VCaP (cell line): ENCODE data around the gene NR2F1.

Experiments used
- H3K27ac ChIP-seq: fragments of 450-650 bp; 2 replicates; pipeline ENCODE4 v1.5.1; 2017
- TF ChIP-seq, protein P1 (sequence below): fragments of 450-650 bp; conservative IDR thresholded peaks from 2 replicates; pipeline ENCODE4 v1.5.1; 2017; ENCODE audit warnings: mild to moderate bottlenecking, moderate library complexity

Gene NR2F1

DNA sequence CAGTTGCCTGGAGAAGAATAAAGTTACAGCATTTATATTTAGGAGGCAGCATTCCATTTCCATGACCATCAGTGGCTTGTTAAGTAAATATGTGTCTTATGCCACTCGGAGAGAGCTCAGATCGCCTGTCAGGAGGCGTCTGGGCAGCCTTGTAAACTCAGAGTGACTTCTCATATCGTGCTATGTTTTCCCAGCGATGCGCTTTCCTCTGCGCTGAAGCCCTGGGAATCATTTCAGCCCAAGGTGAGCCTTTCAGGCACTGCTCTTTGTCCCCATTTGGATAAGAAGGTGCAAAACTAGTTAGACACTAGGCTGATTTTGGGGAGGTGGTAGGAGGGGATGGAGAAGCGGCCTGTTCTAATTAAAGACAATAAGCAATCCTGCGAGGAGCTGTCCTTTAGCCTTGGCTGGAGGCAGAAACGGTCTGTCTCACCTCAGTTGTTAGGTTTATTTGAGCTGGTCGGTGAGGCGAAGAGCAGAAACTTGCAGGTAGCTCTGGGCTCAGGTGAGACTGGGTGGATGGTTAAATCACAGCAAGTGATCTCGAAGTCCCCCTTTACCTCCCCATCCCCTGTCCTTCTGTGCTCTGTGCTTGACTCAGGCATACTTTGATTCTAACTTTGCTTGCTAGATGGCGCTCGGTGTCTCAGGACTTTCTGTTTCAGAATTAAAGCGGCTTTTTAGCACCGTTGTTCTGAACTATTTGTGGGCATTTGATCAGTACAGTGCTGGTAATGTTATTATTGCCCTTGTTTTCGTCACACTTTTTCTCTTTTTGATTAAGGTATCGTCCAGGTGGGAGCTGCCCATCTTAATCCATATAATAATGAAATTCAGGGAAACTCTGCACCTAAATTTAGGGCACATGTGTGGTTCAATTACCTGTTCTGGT lies 24.6 kb downstream of the NR2F1 start:
- H3K27ac ChIP-seq, result peak overlapping the region; percentile 9
- TF ChIP-seq, protein P1, sequence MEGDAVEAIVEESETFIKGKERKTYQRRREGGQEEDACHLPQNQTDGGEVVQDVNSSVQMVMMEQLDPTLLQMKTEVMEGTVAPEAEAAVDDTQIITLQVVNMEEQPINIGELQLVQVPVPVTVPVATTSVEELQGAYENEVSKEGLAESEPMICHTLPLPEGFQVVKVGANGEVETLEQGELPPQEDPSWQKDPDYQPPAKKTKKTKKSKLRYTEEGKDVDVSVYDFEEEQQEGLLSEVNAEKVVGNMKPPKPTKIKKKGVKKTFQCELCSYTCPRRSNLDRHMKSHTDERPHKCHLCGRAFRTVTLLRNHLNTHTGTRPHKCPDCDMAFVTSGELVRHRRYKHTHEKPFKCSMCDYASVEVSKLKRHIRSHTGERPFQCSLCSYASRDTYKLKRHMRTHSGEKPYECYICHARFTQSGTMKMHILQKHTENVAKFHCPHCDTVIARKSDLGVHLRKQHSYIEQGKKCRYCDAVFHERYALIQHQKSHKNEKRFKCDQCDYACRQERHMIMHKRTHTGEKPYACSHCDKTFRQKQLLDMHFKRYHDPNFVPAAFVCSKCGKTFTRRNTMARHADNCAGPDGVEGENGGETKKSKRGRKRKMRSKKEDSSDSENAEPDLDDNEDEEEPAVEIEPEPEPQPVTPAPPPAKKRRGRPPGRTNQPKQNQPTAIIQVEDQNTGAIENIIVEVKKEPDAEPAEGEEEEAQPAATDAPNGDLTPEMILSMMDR, result peak; percentile 83

DNA sequence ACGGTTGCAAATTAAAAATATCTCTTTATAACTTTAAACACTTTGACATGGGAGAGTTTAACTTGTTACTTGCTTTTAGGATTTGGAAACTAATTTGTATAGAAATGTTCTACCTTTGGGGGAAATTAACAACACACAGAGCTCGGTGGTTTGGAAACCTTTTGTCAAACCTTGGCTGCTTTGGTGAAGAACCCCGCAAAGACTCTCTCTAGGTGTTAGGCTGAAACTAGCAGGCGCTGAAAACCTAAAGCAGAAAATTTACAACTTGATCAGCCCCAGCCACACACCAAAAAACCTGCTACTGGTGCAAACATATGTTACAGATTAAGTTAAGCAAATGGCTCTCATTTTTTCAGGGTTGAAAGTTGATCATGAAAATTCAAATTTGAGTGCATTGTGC lies 25.8 kb downstream of the NR2F1 start:
- TF ChIP-seq, protein P1, result no peak
- no peak overlapping the region for H3K27ac ChIP-seq

DNA sequence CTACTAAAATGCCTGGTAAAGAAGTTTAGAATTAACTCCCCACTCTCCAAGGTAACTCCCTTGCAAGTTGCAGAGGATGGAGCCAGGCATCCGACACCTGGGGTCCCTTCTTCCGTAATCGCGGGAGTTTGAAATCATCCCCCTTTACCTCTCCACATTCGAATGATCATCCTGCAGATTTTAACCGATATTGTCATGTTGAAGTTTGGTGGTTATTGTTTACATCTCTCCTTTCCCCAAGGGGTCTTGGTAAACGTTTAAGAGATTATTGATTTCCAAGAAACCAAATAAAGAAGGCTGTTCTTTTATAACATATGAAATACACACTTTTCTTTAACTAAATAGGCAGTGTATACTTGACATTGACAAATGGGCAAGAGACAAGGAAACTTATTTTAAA lies 26.7 kb downstream of the NR2F1 start:
- no peak overlapping the region for H3K27ac ChIP-seq
- TF ChIP-seq, protein P1, result no peak

DNA sequence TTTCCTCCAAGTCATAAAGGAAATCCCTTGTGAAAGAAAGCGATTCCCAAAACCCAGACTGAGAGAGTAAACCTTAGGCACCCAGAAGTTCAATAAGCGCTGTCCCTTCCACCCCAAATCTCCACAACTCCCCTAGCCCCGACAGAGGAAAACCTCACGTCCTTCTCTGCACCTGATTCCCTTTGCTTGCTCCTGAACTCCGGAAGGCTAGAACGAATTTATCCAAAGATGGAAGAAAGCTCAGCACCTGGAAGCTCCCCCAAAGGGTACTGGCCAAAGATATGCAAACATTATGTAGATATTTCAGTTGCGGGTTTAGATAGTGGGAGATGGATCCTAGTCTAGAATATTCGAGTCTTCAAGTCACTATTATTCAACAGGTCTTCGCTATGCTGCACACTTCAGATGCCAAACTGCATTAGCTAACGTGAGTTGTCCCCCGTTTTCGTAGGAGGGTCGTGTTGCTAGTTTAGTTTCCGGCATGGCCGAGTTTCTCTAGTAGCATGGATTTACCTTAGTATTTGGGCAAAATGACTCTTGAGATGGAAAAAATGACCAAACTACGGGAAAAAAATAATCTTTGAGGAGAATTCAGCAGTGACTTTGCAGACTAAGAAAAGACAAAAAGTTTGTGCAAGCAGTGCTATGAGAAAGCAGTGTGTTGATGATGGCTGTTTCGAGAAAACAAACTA lies 27.7 kb downstream of the NR2F1 start:
- TF ChIP-seq, protein P1, result no peak
- no peak overlapping the region for H3K27ac ChIP-seq

DNA sequence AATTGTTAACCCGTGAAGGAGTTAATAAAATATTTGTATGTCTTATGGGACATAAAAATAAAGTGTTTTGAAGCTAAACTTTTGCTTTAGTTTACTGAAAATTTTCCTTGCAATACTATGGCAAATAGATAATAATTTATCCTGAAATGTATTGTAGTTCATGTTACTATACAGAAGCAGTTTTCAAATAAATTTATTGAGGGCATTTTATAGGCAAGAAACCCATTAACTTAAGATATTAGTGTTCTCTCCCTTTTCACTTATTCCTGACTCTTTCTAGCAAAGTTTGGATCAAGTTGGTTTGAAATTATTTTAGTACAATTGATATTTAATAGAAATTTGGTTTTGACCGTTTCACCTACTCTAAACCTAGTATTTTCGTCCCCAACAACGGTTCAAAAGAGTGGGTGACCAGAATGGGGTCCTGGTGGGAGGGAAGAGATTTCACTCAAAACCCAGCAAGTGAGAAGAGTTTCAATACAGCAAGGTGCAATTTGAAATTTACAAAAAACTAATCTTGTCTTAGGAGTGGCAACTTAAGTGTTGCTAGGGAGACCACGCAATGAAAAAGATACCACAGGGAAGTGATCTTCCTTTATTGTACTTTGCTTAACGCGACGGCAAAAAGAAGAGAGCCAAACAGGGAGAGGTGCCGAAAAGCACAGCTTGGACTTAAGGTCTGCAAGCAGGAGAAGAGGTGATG lies 28.4 kb downstream of the NR2F1 start:
- TF ChIP-seq, protein P1, result no peak

DNA sequence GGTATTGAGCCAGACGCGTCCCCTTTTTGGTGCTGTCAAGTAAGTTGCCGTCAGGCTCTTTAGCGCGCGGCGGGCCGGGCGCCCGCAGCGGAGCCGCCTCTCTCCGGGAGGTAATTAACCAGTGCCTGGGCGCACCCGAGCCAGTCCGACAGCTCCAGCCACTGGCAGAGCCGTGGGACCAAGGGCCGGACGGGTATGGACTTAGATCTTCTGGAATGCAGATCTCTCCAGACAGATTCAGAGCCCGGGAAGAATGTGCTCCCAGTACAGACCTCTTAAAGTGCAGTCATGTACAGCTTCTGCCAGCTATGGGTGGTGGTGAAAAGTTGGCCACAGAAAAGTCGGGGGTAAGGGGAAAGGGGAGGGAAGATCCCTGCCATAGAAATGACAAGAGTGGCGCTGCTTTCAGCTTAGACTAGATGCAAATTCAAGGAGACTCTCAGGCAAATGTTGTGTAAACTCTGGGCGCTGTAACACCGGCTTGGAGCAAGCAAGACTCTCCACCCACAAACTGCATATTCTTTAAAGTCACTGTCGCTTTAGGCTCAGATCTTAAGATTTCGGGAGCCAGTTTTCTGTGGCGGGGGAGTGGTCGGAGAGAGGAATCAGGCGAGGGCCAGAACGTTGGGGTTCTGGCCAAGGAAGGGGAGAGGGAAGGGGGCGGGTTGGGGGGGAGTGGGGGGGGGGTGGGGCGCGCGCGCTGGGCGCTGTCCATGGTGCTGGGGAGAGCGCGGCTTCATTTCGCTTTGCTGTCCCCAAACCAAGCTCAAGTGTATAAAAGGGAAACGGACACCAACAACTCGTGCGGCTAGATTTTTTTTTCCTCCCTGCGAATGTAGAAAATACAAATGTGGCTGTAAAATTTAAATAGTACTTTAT lies 29.2 kb downstream of the NR2F1 start:
- no peak overlapping the region for H3K27ac ChIP-seq
- TF ChIP-seq, protein P1, result no peak

More for the DNA sequence above, 28.4 kb downstream of the NR2F1 start:
- no peak overlapping the region for H3K27ac ChIP-seq
